Measurements from ENCODE around the gene VPS13D.

DNA sequence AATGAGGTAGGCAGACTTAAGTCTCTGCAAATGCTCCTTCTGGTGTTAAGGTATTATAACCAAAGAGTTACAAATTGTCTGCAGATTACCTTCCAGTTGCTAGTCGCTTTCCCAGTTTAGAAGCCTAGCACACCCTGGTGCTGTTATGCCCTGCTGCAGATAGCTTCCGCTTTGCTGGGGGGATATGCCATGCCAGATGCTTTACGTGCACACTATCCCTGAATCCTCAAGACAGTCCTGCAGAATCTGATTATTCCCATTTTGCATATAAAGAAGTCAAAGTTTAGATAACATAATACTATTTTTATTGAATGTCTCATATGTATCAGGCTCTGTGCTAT lies 221.7 kb downstream of the VPS13D start:
- TF ChIP-seq, protein P1, sequence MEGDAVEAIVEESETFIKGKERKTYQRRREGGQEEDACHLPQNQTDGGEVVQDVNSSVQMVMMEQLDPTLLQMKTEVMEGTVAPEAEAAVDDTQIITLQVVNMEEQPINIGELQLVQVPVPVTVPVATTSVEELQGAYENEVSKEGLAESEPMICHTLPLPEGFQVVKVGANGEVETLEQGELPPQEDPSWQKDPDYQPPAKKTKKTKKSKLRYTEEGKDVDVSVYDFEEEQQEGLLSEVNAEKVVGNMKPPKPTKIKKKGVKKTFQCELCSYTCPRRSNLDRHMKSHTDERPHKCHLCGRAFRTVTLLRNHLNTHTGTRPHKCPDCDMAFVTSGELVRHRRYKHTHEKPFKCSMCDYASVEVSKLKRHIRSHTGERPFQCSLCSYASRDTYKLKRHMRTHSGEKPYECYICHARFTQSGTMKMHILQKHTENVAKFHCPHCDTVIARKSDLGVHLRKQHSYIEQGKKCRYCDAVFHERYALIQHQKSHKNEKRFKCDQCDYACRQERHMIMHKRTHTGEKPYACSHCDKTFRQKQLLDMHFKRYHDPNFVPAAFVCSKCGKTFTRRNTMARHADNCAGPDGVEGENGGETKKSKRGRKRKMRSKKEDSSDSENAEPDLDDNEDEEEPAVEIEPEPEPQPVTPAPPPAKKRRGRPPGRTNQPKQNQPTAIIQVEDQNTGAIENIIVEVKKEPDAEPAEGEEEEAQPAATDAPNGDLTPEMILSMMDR (IDR thresholded peaks at IDR 0.05): no peak
- TF ChIP-seq POLR2A (IDR thresholded peaks at IDR 0.05) (no peak), POLR2AphosphoS5 (IDR thresholded peaks at IDR 0.05; ENCODE audit: insufficient read depth in 1 of 2, low read depth in 1 of 2) (no peak)

All from vagina (tissue), 2 donors.